Stimulated activated effector memory CD8-positive, alpha-beta T cell treated with anti-CD3 and anti-CD28 coated beads, Interleukin-12 subunit alpha, Interleukin-12 subunit beta, amount 100 ng/mL, for 72 hours (primary cell): Measurements from ENCODE around the gene PARP15.

Source experiments
- ATAC-seq: fragments of 150-1000 bp; cut with Tn5 transposase; 2 replicates; pipeline ENCODE4 v1.10.0; 2021
- DNase-seq, 2 donors: peaks; one replicate each; pipeline ENCODE4 v3.0.0; 2021 to 2022; ENCODE audit warnings: low spot score in 2 of 2
- H3K27ac Mint-ChIP-seq: one replicate; pipeline ENCODE4 v1.8.0; 2022; ENCODE audit warnings: mild to moderate bottlenecking, mixed read lengths
- H3K36me3 Mint-ChIP-seq: one replicate; pipeline ENCODE4 v1.8.0; 2022; ENCODE audit warnings: mild to moderate bottlenecking, mixed read lengths
- H3K4me1 Mint-ChIP-seq: one replicate; pipeline ENCODE4 v1.8.0; 2022; ENCODE audit warnings: mixed read lengths
- H3K4me3 Mint-ChIP-seq: one replicate; pipeline ENCODE4 v1.8.0; 2022; ENCODE audit warnings: mild to moderate bottlenecking, mixed read lengths
- H3K9me3 Mint-ChIP-seq: one replicate; pipeline ENCODE4 v1.8.0; 2022; ENCODE audit warnings: mixed read lengths

The PARP15 gene

GRCh38 chr3:122660297-122660974 is 83.0 kb downstream of the PARP15 start:
- DNase-seq: no peak
- Mint-ChIP-seq H3K36me3 (no peaks in the 10 kb centered on the region), H3K4me3 (no peak overlapping the region), H3K9me3 (peaks cover 3% of the 10 kb centered on the region), H3K27ac (peak overlapping the region; percentile 16), H3K4me1 (peaks cover 19% of the 10 kb centered on the region)
- no peak for ATAC-seq

- peak in 1 of 2 donors; percentile 66 for DNase-seq
- Mint-ChIP-seq H3K36me3 (no peaks in the 10 kb centered on the region), H3K9me3 (peaks cover 3% of the 10 kb centered on the region), H3K27ac (peak overlapping the region; percentile 16), H3K4me1 (peaks cover 19% of the 10 kb centered on the region), H3K4me3 (peak overlapping the region; percentile 20)
- ATAC-seq: peak; percentile 95
These were observed 84.2 kb downstream of the PARP15 start for GRCh38 chr3:122661633-122662032.

- no peak for ATAC-seq
- Mint-ChIP-seq H3K27ac (no peak overlapping the region), H3K4me3 (no peak overlapping the region), H3K4me1 (peaks cover 19% of the 10 kb centered on the region), H3K36me3 (no peaks in the 10 kb centered on the region), H3K9me3 (peaks cover 3% of the 10 kb centered on the region)
- DNase-seq: no peak
These were observed 85.1 kb downstream of the PARP15 start for GRCh38 chr3:122662505-122662904.

GRCh38 chr3:122665226-122665786 is 87.9 kb downstream of the PARP15 start:
- no peak for ATAC-seq
- no peak for DNase-seq
- H3K9me3 Mint-ChIP-seq: peaks cover 3% of the 10 kb centered on the region
- H3K4me3 Mint-ChIP-seq: no peak overlapping the region
- peaks cover 30% of the 10 kb centered on the region for H3K4me1 Mint-ChIP-seq
- no peak overlapping the region for H3K27ac Mint-ChIP-seq
- H3K36me3 Mint-ChIP-seq: no peaks in the 10 kb centered on the region

GRCh38 chr3:122665881-122666280 is 88.4 kb downstream of the PARP15 start:
- Mint-ChIP-seq H3K9me3 (peaks cover 3% of the 10 kb centered on the region), H3K4me1 (peaks cover 25% of the 10 kb centered on the region), H3K27ac (no peak overlapping the region), H3K4me3 (no peak overlapping the region), H3K36me3 (no peaks in the 10 kb centered on the region)
- DNase-seq (no peak), ATAC-seq (no peak)

GRCh38 chr3:122668930-122669730 is 91.7 kb downstream of the PARP15 start:
- Mint-ChIP-seq H3K4me1 (peaks cover 11% of the 10 kb centered on the region), H3K27ac (no peak overlapping the region), H3K36me3 (no peaks in the 10 kb centered on the region), H3K9me3 (no peaks in the 10 kb centered on the region), H3K4me3 (no peak overlapping the region)
- peak in 1 of 2 donors; percentile 59 for DNase-seq
- ATAC-seq: peak; percentile 99

GRCh38 chr3:122671553-122671952 is 94.1 kb downstream of the PARP15 start:
- no peaks in the 10 kb centered on the region for H3K9me3 Mint-ChIP-seq
- H3K4me1 Mint-ChIP-seq: peaks cover 11% of the 10 kb centered on the region
- H3K36me3 Mint-ChIP-seq: no peaks in the 10 kb centered on the region
- ATAC-seq (no peak), DNase-seq (no peak)
- H3K4me3 Mint-ChIP-seq: no peak overlapping the region
- H3K27ac Mint-ChIP-seq: no peak overlapping the region

GRCh38 chr3:122674339-122674738 is 96.9 kb downstream of the PARP15 start:
- Mint-ChIP-seq H3K9me3 (no peaks in the 10 kb centered on the region), H3K27ac (peak overlapping the region; percentile 20), H3K36me3 (no peaks in the 10 kb centered on the region), H3K4me3 (no peak overlapping the region), H3K4me1 (peaks cover 20% of the 10 kb centered on the region)
- DNase-seq: no peak
- no peak for ATAC-seq

- Mint-ChIP-seq H3K9me3 (no peaks in the 10 kb centered on the region), H3K4me1 (peaks cover 35% of the 10 kb centered on the region), H3K4me3 (no peak overlapping the region), H3K27ac (no peak overlapping the region), H3K36me3 (peaks cover 17% of the 10 kb centered on the region)
- ATAC-seq: no peak
- DNase-seq: no peak
These were observed 99.3 kb downstream of the PARP15 start for GRCh38 chr3:122676759-122677158.

GRCh38 chr3:122677216-122677615 is 99.8 kb downstream of the PARP15 start:
- no peak for DNase-seq
- Mint-ChIP-seq H3K9me3 (no peaks in the 10 kb centered on the region), H3K4me3 (no peak overlapping the region), H3K36me3 (peaks cover 21% of the 10 kb centered on the region), H3K27ac (no peak overlapping the region), H3K4me1 (peaks cover 39% of the 10 kb centered on the region)
- ATAC-seq: no peak

GRCh38 chr3:122678506-122678905 is 101.1 kb downstream of the PARP15 start:
- no peaks in the 10 kb centered on the region for H3K9me3 Mint-ChIP-seq
- peaks cover 52% of the 10 kb centered on the region for H3K4me1 Mint-ChIP-seq
- peaks cover 25% of the 10 kb centered on the region for H3K36me3 Mint-ChIP-seq
- ATAC-seq (no peak), DNase-seq (no peak)
- peak overlapping the region; percentile 2 for H3K27ac Mint-ChIP-seq
- H3K4me3 Mint-ChIP-seq: peak overlapping the region; percentile 87

GRCh38 chr3:122679085-122679881 is 101.8 kb downstream of the PARP15 start:
- peaks cover 57% of the 10 kb centered on the region for H3K4me1 Mint-ChIP-seq
- peak; percentile 69 to 89 for DNase-seq
- peak overlapping the region; percentile 87 for H3K4me3 Mint-ChIP-seq
- ATAC-seq: peak; percentile 81
- H3K27ac Mint-ChIP-seq: peak overlapping the region; percentile 96
- no peaks in the 10 kb centered on the region for H3K9me3 Mint-ChIP-seq
- peaks cover 25% of the 10 kb centered on the region for H3K36me3 Mint-ChIP-seq

- H3K27ac Mint-ChIP-seq: peak overlapping the region; percentile 96
- ATAC-seq: peak; percentile 39
- peak overlapping the region; percentile 87 for H3K4me3 Mint-ChIP-seq
- H3K4me1 Mint-ChIP-seq: peaks cover 59% of the 10 kb centered on the region
- H3K36me3 Mint-ChIP-seq: peaks cover 25% of the 10 kb centered on the region
- no peaks in the 10 kb centered on the region for H3K9me3 Mint-ChIP-seq
- DNase-seq: peak in 1 of 2 donors; percentile 67
These were observed 102.5 kb downstream of the PARP15 start for GRCh38 chr3:122679882-122680474.

- peak; percentile 48 to 86 for DNase-seq
- peak; percentile 77 for ATAC-seq
- H3K36me3 Mint-ChIP-seq: peaks cover 25% of the 10 kb centered on the region
- peaks cover 59% of the 10 kb centered on the region for H3K4me1 Mint-ChIP-seq
- H3K27ac Mint-ChIP-seq: peak within 1 kb of the TSS; percentile 96
- no peaks in the 10 kb centered on the region for H3K9me3 Mint-ChIP-seq
- peak within 1 kb of the TSS; percentile 87 for H3K4me3 Mint-ChIP-seq
These were observed 103.2 kb downstream of the PARP15 start, which contains the start of gene PARP14 for GRCh38 chr3:122680475-122681283. Gene PARP14, plus strand, starts transcription at chr3:122680839. Its CDS starts 45 bp downstream, at chr3:122680884.
